GM12891 (cell line): ENCODE data around the gene LDB2.

Experiments
- DNase-seq: peaks from one replicate; pipeline ENCODE4 v3.0.0; 2011; ENCODE audit warnings: low spot score; ENCODE audit not compliant: insufficient read length
- FAIRE-seq: peaks from 2 replicates; lab custom pipeline; 2011; peaks lifted over from hg19 to GRCh38; lab: Jason Lieb, UNC
- PAX5 ChIP-seq: IDR thresholded peaks from 2 replicates; pipeline ENCODE4 v1.6.1; 2011; ENCODE audit warnings: low read length, moderate library complexity, mild to moderate bottlenecking; ENCODE audit not compliant: insufficient read depth, severe bottlenecking
- POLR2A ChIP-seq: IDR thresholded peaks from 2 replicates; pipeline ENCODE4 v1.6.1; 2011; ENCODE audit warnings: low read depth, low read length, control low read depth
- POLR2AphosphoS5 ChIP-seq: IDR thresholded peaks from 2 replicates; pipeline ENCODE4 v1.6.1; 2011; ENCODE audit warnings: low read depth, low read length, control low read depth
- POU2F2 ChIP-seq: IDR thresholded peaks from 2 replicates; pipeline ENCODE4 v1.6.1; 2011; ENCODE audit warnings: low read depth, mild to moderate bottlenecking, control low read depth, low read length, moderate library complexity
- SPI1 ChIP-seq: IDR thresholded peaks from 2 replicates; pipeline ENCODE4 v1.6.1; 2011; ENCODE audit warnings: low read depth, low read length, control low read depth
- TAF1 ChIP-seq: IDR thresholded peaks from 2 replicates; pipeline ENCODE4 v1.6.1; 2011; ENCODE audit warnings: low read depth, low read length, control low read depth

The LDB2 gene

GRCh38 chr4:16865897-16866283 lies 32.6 kb downstream of the LDB2 start:
- TF ChIP-seq SPI1 = no peak
- no peak for TF ChIP-seq POLR2A
- no peak for TF ChIP-seq TAF1
- no peak for TF ChIP-seq POU2F2
- no peak for TF ChIP-seq PAX5
- no peak for TF ChIP-seq POLR2AphosphoS5
- no peak for FAIRE-seq
- DNase-seq = no peak

DNA sequence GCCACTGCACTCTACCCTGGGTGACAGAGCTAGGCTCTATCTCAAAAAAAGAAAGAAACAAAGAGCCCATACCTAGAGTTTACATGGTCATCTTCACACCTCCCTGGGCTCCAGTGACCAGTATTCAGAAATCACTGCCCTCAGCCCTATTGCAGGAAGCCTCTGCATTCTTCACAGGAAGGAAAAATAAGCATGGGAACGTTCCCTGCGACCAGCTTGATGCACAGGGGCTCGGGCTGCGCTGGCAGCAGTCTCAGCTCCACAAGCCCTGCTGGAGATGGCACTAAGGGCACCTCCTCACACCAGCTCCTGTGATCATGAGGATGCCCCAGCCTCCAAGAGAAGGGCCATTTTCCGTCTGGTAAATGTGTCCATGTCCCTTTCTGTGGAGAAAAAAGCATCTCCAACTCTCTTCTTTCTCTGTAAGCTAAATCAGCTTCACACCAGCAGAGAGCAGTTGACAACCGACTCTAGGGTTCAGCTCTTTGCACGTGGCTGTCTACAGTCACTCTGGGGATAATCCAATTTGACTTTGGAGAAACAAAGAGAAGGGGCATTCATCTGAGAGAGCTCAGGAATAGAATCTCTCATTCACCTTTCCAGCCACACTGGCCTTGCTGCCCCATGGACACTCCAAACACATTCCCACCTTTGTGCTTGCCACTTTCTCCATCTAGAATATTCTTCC lies 33.1 kb downstream of the LDB2 start:
- DNase-seq (no peak), FAIRE-seq (no peak)
- no peak for TF ChIP-seq SPI1
- no peak for TF ChIP-seq POLR2AphosphoS5
- TF ChIP-seq PAX5 = no peak
- no peak for TF ChIP-seq TAF1
- TF ChIP-seq POLR2A = no peak
- no peak for TF ChIP-seq POU2F2

- no peak for DNase-seq
- FAIRE-seq = no peak
- TF ChIP-seq PAX5 (no peak), POU2F2 (no peak), SPI1 (no peak), POLR2AphosphoS5 (no peak), POLR2A (no peak), TAF1 (no peak)
Measured at GRCh38 chr4:16864199-16864598, 34.2 kb downstream of the LDB2 start.

DNA sequence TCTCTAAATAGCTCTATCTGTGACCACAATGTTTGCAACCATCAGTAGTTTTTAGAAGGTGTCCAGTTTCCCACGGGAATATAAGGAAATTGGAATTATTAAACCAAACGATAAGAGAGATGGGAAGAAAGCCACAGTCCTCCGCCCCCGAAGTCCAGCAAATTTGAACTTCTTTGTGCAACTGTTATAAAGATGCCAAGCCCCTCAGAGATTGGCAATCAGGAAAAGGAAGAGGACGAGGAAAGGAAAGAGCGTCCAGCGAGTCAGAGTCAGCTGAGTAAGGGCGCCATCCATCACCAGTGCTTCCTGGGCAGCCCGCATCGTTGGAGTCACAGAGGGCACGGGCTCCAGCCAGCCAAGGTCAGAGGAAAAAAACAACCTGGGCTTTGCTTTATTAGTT lies 35.7 kb downstream of the LDB2 start:
- FAIRE-seq (no peak), DNase-seq (no peak)
- TF ChIP-seq TAF1 (no peak), SPI1 (no peak), POU2F2 (no peak), POLR2AphosphoS5 (no peak), PAX5 (no peak), POLR2A (no peak)

DNA sequence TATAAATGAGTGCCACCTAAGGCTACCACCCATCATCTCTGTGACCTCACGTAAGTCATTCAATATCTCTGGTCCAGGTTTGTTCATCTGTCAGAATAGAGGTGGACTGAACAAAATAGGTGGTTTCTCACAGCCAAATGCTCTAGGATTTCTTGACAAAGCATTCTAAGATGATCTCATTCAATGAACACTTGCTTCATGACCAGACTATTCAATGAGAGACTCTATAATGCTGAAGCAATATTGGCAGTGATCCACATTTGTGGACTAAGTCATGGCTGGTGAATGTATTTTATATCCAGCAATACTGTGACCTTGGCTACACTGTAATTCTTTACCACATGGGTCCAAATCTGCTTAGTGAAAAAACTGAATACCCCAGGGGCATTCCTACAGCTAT lies 37.9 kb downstream of the LDB2 start:
- no peak for TF ChIP-seq POLR2A
- TF ChIP-seq POLR2AphosphoS5 = no peak
- no peak for TF ChIP-seq TAF1
- no peak for TF ChIP-seq POU2F2
- no peak for TF ChIP-seq SPI1
- TF ChIP-seq PAX5 = no peak
- FAIRE-seq = no peak

GRCh38 chr4:16859031-16859430 lies 39.4 kb downstream of the LDB2 start:
- no peak for DNase-seq
- FAIRE-seq = no peak
- no peak for TF ChIP-seq POLR2A
- TF ChIP-seq TAF1 = no peak
- no peak for TF ChIP-seq POU2F2
- no peak for TF ChIP-seq POLR2AphosphoS5
- TF ChIP-seq SPI1 = no peak
- TF ChIP-seq PAX5 = no peak

More for the DNA sequence above, 37.9 kb downstream of the LDB2 start:
- no peak for DNase-seq

- no peak for DNase-seq
- no peak for FAIRE-seq
- no peak for TF ChIP-seq POLR2A
- no peak for TF ChIP-seq PAX5
- TF ChIP-seq TAF1 = no peak
- TF ChIP-seq POU2F2 = no peak
- TF ChIP-seq SPI1 = no peak
- TF ChIP-seq POLR2AphosphoS5 = no peak
Measured at GRCh38 chr4:16858275-16858752, 40.1 kb downstream of the LDB2 start.

DNA sequence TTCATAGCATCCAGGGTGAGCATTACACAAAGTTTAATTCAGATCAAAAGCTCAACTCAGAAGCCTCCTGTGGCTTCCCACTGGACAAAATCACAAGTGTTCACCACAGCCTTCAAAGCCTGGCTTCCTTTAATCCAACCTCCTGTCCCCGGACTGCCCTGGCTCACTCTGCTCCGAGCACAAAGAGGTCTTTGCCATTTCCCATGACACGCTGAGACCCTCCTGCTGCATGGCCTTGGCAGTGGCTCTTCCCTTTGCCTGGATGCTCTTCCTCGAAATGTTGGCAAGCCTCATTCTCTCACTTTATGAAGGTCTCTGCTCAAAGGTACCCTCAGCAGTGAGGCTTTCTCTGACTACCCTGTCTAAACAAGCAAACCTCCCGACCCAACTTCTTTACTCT lies 41.0 kb downstream of the LDB2 start:
- DNase-seq (no peak), FAIRE-seq (no peak)
- no peak for TF ChIP-seq POLR2AphosphoS5
- no peak for TF ChIP-seq POLR2A
- no peak for TF ChIP-seq TAF1
- TF ChIP-seq PAX5 = no peak
- no peak for TF ChIP-seq SPI1
- TF ChIP-seq POU2F2 = no peak

- TF ChIP-seq PAX5 = no peak
- no peak for TF ChIP-seq SPI1
- TF ChIP-seq POLR2AphosphoS5 = no peak
- TF ChIP-seq TAF1 = no peak
- TF ChIP-seq POU2F2 = no peak
- TF ChIP-seq POLR2A = no peak
- FAIRE-seq = no peak
Measured at GRCh38 chr4:16853640-16854039, 44.8 kb downstream of the LDB2 start.

GRCh38 chr4:16852644-16853043 lies 45.8 kb downstream of the LDB2 start:
- no peak for TF ChIP-seq POLR2AphosphoS5
- no peak for TF ChIP-seq POU2F2
- FAIRE-seq (no peak), DNase-seq (no peak)

More at GRCh38 chr4:16853640-16854039, 44.8 kb downstream of the LDB2 start:
- DNase-seq = no peak

- TF ChIP-seq TAF1 (no peak), SPI1 (no peak), PAX5 (no peak), POLR2A (no peak), POLR2AphosphoS5 (no peak), POU2F2 (no peak)
- no peak for FAIRE-seq
- no peak for DNase-seq
Measured at GRCh38 chr4:16852228-16852627, 46.2 kb downstream of the LDB2 start.
